ENCODE data around the gene LEP.

- TF ChIP-seq CTCF (IDR thresholded peaks at IDR 0.05 in 2 of 3, conservative IDR thresholded peaks at IDR 0.05 in 1 of 3; ENCODE audit: insufficient read depth in 2 of 3, low read depth in 1 of 3, low read length in 3 of 3) = no peak
- TF ChIP-seq, protein P1, sequence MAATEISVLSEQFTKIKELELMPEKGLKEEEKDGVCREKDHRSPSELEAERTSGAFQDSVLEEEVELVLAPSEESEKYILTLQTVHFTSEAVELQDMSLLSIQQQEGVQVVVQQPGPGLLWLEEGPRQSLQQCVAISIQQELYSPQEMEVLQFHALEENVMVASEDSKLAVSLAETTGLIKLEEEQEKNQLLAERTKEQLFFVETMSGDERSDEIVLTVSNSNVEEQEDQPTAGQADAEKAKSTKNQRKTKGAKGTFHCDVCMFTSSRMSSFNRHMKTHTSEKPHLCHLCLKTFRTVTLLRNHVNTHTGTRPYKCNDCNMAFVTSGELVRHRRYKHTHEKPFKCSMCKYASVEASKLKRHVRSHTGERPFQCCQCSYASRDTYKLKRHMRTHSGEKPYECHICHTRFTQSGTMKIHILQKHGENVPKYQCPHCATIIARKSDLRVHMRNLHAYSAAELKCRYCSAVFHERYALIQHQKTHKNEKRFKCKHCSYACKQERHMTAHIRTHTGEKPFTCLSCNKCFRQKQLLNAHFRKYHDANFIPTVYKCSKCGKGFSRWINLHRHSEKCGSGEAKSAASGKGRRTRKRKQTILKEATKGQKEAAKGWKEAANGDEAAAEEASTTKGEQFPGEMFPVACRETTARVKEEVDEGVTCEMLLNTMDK (IDR thresholded peaks at IDR 0.05; ENCODE audit: borderline replicate concordance, insufficient read depth, low read depth, low read length, poor library complexity, severe bottlenecking) = no peak
- TF ChIP-seq HDGF (IDR thresholded peaks at IDR 0.05) = no peak
- TF ChIP-seq SMAD1 (IDR thresholded peaks at IDR 0.05; ENCODE audit: low read depth, low read length, partially characterized antibody) = no peak
- TF ChIP-seq FOS (IDR thresholded peaks at IDR 0.05; ENCODE audit: extremely low read depth, insufficient read length) = no peak
- TF ChIP-seq USF2 (CRISPR knock-in tag; IDR thresholded peaks at IDR 0.05) = no peak
- TF ChIP-seq, protein P2, sequence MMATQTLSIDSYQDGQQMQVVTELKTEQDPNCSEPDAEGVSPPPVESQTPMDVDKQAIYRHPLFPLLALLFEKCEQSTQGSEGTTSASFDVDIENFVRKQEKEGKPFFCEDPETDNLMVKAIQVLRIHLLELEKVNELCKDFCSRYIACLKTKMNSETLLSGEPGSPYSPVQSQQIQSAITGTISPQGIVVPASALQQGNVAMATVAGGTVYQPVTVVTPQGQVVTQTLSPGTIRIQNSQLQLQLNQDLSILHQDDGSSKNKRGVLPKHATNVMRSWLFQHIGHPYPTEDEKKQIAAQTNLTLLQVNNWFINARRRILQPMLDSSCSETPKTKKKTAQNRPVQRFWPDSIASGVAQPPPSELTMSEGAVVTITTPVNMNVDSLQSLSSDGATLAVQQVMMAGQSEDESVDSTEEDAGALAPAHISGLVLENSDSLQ (IDR thresholded peaks at IDR 0.05) = no peak
- TF ChIP-seq REST (IDR thresholded peaks at IDR 0.05; ENCODE audit: borderline replicate concordance) = no peak
- no peak for TF ChIP-seq REST (CRISPR knock-in tag; IDR thresholded peaks at IDR 0.05; ENCODE audit: low read depth)
- TF ChIP-seq GATA2 (CRISPR knock-in tag; IDR thresholded peaks at IDR 0.05) = peak; percentile 76
- no peak for TF ChIP-seq TARDBP (IDR thresholded peaks at IDR 0.05)
- no peak for TF ChIP-seq PBX2 (CRISPR knock-in tag; IDR thresholded peaks at IDR 0.05; ENCODE audit: low read depth)
- no peak for TF ChIP-seq PBX2 (tag; conservative IDR thresholded peaks at IDR 0.05; ENCODE audit: low read depth)
Observed at GRCh38 chr7:128204455-128204854, 36.6 kb upstream of the LEP start.
